KMS-11 (cell line): Measurements from ENCODE around the gene TUFM.

ENCODE experiments used
- H2AFZ ChIP-seq: fragments of 200-600 bp; sonication (generic); 2 replicates; pipeline ENCODE4 v1.6.1; 2016; ENCODE audit warnings: antibody characterized with exemption, mixed run types, low read depth
- H3K27ac ChIP-seq: fragments of 200-600 bp; sonication (generic); 2 replicates; pipeline ENCODE4 v1.6.1; 2016; ENCODE audit warnings: mild to moderate bottlenecking, mixed run types
- H3K27me3 ChIP-seq: fragments of 200-600 bp; sonication (generic); 2 replicates; pipeline ENCODE4 v1.6.1; 2017; ENCODE audit warnings: mild to moderate bottlenecking, low read depth, mixed run types, moderate library complexity; ENCODE audit not compliant: insufficient read depth
- H3K36me3 ChIP-seq: fragments of 200-600 bp; sonication (generic); 2 replicates; pipeline ENCODE4 v1.6.1; 2017; ENCODE audit warnings: mild to moderate bottlenecking, mixed run types; ENCODE audit not compliant: insufficient read depth
- H3K4me1 ChIP-seq: fragments of 200-600 bp; sonication (generic); 2 replicates; pipeline ENCODE4 v1.6.1; 2016; ENCODE audit warnings: mild to moderate bottlenecking, low read depth, mixed run types; ENCODE audit not compliant: poor library complexity, severe bottlenecking
- H3K4me2 ChIP-seq: fragments of 200-600 bp; sonication (generic); 2 replicates; pipeline ENCODE4 v1.7.0; 2016; ENCODE audit warnings: mild to moderate bottlenecking, mixed run types
- H3K4me3 ChIP-seq: fragments of 200-600 bp; sonication (generic); IDR thresholded peaks from 2 replicates; pipeline ENCODE4 v1.6.1; 2017; ENCODE audit warnings: low read depth, low read length, mixed read lengths; ENCODE audit not compliant: insufficient read depth
- H3K79me2 ChIP-seq: fragments of 200-600 bp; sonication (generic); 2 replicates; pipeline ENCODE4 v1.6.1; 2016; ENCODE audit warnings: low read depth, mixed run types; ENCODE audit not compliant: insufficient read depth
- H3K9ac ChIP-seq: fragments of 200-600 bp; sonication (generic); 2 replicates; pipeline ENCODE4 v1.6.1; 2016; ENCODE audit warnings: mild to moderate bottlenecking, mixed run types
- H4K20me1 ChIP-seq: fragments of 200-600 bp; sonication (generic); 2 replicates; pipeline ENCODE4 v1.6.1; 2016; ENCODE audit warnings: mild to moderate bottlenecking, mixed run types; ENCODE audit not compliant: insufficient read depth
- TF ChIP-seq, protein P1 (sequence below): fragments of 200-600 bp; sonication (generic); conservative IDR thresholded peaks from 2 replicates; pipeline ENCODE4 v1.6.1; 2017; ENCODE audit warnings: low read depth, mild to moderate bottlenecking, antibody characterized with exemption, low read length, moderate library complexity, mixed read lengths

The TUFM gene

DNA sequence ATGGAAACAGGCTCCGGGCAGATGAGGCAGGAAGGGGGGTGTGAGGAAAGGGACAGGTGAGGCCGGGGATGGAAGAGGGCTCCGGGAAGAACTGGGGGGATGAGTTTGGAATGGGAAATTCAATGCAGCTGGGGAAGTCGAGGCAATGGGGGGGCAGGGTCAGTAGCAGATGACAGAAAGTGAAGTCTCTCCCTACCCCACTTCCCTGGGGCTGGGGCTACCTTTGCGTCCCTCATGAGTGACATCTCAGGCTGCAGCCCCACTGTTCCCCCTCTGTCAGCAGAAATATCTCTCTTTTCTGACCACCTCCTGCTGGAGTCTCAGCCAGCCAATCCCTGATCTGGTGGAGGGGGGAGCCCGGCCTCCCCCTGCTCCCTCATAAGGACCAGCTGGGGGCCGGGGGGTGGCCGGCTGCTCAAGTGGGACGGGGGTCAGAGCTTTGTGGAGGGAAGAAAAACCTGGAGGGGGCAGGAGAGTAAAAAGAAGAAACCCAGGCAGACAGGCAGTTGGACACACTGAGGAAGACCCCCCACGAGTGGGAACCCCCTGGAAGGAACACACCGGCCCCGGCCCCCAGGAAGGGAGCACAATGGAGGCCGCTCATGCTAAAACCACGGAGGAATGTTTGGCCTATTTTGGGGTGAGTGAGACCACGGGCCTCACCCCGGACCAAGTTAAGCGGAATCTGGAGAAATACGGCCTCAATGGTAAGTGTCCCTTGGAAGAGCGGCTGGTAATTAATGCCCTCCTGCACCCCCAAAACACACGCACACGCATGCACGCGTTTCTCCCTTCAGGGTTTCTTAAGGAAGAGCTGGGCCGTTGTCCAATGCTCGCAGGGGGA is 32.2 kb upstream of the TUFM start, which contains the start of gene ATP2A1:
Gene ATP2A1 (plus strand): TSS at position 406 of the 844 bp plus-strand sequence. CDS start 184 bp downstream, at position 590.
- no peaks in the 10 kb centered on the region for H4K20me1 ChIP-seq
- TF ChIP-seq, protein P1, sequence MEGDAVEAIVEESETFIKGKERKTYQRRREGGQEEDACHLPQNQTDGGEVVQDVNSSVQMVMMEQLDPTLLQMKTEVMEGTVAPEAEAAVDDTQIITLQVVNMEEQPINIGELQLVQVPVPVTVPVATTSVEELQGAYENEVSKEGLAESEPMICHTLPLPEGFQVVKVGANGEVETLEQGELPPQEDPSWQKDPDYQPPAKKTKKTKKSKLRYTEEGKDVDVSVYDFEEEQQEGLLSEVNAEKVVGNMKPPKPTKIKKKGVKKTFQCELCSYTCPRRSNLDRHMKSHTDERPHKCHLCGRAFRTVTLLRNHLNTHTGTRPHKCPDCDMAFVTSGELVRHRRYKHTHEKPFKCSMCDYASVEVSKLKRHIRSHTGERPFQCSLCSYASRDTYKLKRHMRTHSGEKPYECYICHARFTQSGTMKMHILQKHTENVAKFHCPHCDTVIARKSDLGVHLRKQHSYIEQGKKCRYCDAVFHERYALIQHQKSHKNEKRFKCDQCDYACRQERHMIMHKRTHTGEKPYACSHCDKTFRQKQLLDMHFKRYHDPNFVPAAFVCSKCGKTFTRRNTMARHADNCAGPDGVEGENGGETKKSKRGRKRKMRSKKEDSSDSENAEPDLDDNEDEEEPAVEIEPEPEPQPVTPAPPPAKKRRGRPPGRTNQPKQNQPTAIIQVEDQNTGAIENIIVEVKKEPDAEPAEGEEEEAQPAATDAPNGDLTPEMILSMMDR = no peak
- H3K36me3 ChIP-seq = no peaks in the 10 kb centered on the region; the same call in 1 of the 2 replicates
- H2AFZ ChIP-seq = peak within 1 kb of the TSS; percentile 83
- peaks cover 38% of the 10 kb centered on the region for H3K4me1 ChIP-seq
- H3K27ac ChIP-seq = no peak within 1 kb of the TSS
- no peaks in the 10 kb centered on the region for H3K27me3 ChIP-seq
- H3K4me3 ChIP-seq = peak within 1 kb of the TSS; percentile 49
- H3K79me2 ChIP-seq = no peaks in the 10 kb centered on the region
- H3K9ac ChIP-seq = peak within 1 kb of the TSS; percentile 62; the same call in 1 of the 2 replicates
- peak within 1 kb of the TSS; percentile 47 for H3K4me2 ChIP-seq

DNA sequence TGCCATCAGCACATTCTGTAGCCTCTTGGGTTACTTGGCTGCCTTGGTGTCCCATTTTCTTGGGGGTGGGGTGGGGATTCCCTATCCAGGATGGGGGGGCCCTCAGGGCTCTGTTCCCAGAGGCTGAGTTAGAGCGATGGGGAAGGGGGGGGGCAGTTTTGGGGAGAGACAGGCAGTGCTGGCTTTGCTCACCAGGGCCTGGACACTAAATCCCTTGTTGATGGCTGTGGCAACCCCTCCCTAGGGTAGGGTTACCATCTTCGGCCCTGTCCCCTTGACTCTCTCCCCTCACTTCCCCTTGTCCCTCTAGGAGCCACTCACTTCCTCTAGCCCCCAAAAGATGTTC is 31.5 kb upstream of the TUFM start:
- peaks cover 38% of the 10 kb centered on the region for H3K4me1 ChIP-seq
- no peak overlapping the region for H3K4me3 ChIP-seq
- H2AFZ ChIP-seq = no peak overlapping the region
- H3K27me3 ChIP-seq = no peaks in the 10 kb centered on the region
- no peaks in the 10 kb centered on the region; the same call in 1 of the 2 replicates for H3K36me3 ChIP-seq
- H4K20me1 ChIP-seq = no peaks in the 10 kb centered on the region
- H3K27ac ChIP-seq = no peak overlapping the region
- no peaks in the 10 kb centered on the region for H3K79me2 ChIP-seq
- TF ChIP-seq, protein P1 = no peak
- H3K9ac ChIP-seq = no peak overlapping the region
- H3K4me2 ChIP-seq = peak overlapping the region; percentile 47; the same call in 1 of the 2 replicates

DNA sequence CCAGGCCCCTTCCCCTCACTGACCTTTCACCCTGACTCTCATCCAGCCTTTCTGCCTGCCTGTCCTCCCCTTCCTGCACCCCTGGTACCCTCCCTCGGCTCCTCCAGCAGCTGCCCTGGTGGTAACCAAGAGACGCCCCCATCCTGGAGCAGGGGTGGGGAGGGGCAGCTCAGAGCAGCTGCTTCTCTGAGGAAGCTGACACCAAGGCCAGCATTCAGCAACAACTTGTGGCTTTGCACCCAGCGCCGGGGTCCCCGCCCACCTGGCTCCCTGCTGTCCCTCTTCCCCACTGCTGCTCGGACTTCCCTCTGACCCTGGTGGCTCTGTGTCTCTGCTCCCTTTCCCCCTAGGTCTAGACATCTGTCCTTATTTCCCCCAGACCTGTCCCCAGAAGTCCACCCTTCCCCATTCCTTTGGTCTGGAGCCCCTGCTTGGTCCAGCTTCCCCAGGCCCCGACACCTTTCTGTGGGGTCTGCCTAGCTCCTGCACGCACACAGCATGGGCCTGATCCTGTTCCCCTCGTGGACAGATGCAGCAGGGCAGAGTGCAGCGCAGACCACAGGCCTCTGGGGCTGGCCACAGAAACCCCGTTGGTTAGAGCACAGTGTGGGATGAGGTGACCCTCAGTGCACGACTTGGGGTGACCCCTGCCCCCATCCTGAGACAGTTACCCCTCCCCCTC is 31.0 kb upstream of the TUFM start:
- H3K9ac ChIP-seq = no peak overlapping the region
- no peaks in the 10 kb centered on the region for H4K20me1 ChIP-seq
- no peak overlapping the region for H3K27ac ChIP-seq
- H3K4me2 ChIP-seq = peak overlapping the region; percentile 47; the same call in 1 of the 2 replicates
- H3K4me3 ChIP-seq = no peak overlapping the region
- no peak overlapping the region for H2AFZ ChIP-seq
- no peaks in the 10 kb centered on the region; the same call in 1 of the 2 replicates for H3K36me3 ChIP-seq
- TF ChIP-seq, protein P1 = no peak
- no peaks in the 10 kb centered on the region for H3K27me3 ChIP-seq
- H3K79me2 ChIP-seq = no peaks in the 10 kb centered on the region
- peaks cover 38% of the 10 kb centered on the region for H3K4me1 ChIP-seq

DNA sequence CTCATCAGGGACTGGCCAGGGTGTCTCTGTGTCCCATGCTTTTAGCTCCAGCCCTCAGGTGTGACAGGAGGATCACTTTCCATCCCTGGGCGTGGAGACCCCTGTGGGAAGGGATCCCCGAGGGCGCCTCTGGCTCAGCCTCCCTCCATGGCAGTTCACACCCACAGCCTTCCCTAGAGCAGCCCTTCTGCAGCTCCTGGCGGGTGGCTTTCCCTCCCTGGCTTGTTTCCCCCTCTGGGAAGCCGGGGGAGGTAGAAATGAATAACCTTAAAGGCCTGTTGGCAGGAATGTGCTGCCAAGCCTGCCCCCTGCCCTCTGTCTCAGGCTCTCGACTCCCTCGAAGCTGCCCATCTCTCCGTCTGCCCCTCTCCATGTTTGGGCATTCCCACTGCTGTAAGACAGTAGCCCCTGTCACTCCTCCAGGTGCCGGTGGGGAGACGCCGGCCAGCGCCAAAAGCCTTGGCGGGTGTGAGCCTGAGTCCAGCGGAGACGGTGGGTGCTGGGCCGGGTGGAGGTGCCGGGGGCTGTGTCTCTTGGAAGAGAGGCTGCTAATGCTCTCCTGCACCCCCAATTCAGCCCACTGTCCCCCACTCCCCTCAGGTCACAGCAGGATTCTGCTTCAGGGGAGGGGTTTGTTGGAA is 30.0 kb upstream of the TUFM start:
- Histone ChIP-seq H2AFZ (no peak overlapping the region), H3K4me2 (no peak overlapping the region), H3K4me3 (no peak overlapping the region), H3K9ac (no peak overlapping the region), H4K20me1 (no peaks in the 10 kb centered on the region), H3K27ac (no peak overlapping the region), H3K79me2 (no peaks in the 10 kb centered on the region), H3K4me1 (peaks cover 31% of the 10 kb centered on the region), H3K27me3 (no peaks in the 10 kb centered on the region), H3K36me3 (peaks cover 2% of the 10 kb centered on the region; the same call in 1 of the 2 replicates)
- TF ChIP-seq, protein P1 = no peak
